NCI-H1417 treated with DMSO at 0.1 percent for 48 hours (cell line): ENCODE data around the gene IGF2BP3.

Source experiments
- DNase-seq: peaks from one replicate; lab custom pipeline; 2025; lab: John Stamatoyannopoulos, UW

The IGF2BP3 gene

DNA sequence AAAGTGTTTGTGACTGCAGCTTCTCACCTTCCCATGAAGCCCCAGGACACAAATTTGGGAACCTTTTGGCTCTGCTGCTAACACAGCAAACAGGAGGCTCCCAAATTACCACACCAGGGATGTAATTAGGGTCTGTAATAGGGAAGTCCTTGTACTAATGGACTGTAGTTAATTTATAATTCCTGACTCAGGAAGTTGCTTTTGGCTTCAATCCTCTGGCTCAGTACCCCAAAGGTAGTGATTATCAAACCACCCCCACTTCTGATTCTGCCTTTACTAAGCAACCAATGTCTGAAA lies 174.9 kb downstream of the IGF2BP3 start:
- DNase-seq = no peak

DNA sequence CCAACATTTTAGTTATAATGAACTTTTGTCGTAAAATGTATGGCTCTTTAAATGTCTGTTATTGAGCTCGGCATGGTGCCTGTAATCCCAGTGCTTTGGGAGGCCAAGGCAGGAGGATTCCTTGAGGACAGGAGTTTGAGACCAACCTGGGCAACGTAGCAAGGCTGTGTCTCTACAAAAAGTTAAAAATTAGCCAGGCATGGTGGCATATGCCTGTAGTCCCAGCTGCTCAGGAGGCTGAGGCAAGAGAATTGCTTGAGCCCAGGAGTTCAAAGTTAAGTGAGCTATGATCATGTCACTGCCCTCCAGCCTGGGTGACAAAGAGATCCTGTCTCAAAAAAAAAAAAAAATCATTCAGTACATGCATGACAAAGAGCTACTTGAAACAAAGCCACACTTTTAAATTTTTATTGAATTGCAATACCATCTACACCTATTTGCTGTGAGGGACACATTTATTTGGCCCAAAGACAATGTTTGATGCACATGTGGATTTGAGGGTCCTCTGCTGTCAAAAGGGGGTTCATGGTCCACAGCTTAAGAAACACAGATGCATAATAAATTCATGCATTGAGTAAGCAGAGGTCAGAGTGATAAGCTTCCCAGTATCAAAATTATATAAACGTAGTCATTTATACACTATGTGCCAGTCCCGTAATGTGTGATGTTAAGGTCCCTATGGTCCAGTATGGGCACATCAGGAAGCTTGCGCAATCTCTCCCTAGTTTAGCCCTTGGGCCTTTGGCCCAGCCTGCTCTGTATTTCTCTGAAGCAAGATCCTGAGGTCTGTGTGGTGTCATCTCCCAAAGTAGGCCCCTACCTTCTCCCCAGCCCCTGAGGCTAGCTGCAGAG lies 175.5 kb downstream of the IGF2BP3 start:
- no peak for DNase-seq

DNA sequence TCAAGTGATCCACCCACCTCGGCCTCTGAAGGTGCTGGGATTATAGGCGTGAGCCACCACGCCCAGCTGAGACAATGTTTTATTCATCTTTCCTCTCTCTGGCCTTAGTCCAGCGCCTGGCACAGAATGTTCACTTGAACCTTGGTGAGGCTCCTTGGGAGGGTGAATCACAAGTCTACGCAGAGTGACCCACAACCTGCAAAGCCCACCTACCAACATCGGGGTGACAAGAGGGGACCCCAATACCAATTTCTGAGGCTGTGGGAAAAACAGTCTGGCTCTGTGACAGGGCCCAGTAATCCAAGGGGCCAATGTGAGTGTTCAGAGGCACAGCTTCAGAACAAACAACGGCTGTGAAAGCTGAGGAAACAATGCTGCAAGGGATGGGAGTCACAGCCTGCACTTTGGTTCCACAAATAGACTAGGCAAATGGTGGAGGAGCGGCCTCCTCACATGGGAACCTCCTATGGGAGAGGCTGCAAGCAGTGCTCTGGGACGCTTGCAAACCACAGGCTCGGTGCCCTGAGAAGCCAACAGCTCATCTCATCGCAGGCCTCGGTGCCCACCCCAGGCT lies 176.7 kb downstream of the IGF2BP3 start:
- DNase-seq = no peak

DNA sequence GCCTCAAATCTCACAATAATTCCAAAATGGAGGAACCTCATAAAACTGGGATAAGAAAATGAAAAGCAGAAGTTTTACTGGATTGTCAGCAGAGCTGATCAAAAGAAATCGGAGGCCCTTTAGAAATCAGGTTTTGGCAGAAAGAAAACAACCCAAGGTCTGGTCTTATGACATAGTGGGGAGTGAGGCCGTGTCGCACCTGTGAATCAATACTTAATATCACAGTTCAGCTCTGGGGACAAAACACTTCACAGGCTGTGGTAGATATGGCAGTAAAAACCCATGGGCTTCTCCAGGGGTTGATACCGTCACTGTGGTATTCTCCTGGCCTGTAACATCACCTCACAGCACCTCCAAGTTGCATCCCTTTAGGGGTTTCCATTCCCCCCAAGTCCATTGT lies 177.7 kb downstream of the IGF2BP3 start:
- no peak for DNase-seq

DNA sequence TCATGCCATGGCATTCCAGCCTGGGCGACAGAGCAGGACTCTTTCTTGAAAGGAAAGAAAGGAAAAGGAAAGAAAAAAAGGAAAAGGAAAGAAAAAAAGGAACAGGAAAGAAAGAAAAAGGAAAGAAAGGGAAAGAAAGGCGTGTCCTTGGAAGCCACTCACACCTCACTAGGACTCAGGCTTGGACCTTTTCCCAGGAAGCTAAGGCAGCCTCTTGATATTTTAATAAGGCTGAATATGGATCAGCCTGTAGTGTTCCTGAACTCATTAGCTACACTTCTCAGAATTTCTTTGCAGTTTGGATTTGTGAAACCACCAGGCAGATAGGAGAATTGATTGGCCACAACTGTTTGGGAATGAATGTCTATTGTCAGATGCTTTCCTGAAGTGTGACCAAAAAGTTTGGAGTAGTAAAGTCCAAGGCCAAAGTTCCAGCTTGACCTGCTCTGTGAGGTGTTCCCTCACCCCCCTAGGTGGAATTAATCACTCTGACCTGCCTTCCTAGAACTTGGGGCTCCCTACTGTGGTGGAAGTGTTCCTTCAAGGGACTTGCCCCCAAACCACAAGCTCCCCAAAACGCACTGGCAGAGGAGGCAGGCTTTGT lies 178.2 kb downstream of the IGF2BP3 start:
- no peak for DNase-seq

DNA sequence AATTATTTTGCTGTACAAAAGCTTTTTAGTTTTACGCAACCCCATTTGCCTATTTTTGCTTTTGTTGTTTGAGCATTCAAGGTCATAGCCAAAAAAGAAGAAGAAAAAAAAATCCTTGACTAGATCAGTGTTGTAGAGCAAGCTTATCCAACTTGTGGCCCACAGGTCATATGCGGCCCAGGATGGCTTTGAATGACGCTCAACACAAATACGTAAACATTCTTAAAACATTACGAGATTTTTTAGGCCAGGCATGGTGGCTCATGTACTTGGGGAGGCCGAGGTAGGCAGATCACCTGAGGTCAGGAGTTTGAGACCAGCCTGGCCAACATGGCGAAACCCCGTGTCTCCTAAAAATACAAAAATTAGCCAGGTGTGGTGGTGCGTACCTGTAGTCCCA lies 179.3 kb downstream of the IGF2BP3 start:
- no peak for DNase-seq

DNA sequence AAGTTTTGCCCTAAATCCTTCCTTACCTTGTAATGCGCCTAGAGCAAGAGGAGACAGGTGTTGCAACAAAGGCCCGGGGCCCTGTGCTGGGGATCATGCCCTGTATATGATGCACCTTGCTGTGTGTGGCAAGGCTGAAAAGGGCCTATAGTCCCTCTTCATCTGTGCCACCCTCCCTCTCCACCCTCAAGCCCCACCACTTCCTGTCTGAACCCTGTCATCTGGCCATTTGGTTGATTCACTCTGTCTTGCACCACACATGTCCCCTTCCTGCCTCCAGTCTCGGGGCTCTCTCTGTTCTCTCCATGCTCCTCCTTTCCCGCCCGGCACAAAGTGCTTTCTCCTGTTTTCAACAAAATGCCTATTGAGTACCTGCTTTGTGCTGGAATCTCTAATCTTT lies 182.7 kb downstream of the IGF2BP3 start:
- DNase-seq = no peak

DNA sequence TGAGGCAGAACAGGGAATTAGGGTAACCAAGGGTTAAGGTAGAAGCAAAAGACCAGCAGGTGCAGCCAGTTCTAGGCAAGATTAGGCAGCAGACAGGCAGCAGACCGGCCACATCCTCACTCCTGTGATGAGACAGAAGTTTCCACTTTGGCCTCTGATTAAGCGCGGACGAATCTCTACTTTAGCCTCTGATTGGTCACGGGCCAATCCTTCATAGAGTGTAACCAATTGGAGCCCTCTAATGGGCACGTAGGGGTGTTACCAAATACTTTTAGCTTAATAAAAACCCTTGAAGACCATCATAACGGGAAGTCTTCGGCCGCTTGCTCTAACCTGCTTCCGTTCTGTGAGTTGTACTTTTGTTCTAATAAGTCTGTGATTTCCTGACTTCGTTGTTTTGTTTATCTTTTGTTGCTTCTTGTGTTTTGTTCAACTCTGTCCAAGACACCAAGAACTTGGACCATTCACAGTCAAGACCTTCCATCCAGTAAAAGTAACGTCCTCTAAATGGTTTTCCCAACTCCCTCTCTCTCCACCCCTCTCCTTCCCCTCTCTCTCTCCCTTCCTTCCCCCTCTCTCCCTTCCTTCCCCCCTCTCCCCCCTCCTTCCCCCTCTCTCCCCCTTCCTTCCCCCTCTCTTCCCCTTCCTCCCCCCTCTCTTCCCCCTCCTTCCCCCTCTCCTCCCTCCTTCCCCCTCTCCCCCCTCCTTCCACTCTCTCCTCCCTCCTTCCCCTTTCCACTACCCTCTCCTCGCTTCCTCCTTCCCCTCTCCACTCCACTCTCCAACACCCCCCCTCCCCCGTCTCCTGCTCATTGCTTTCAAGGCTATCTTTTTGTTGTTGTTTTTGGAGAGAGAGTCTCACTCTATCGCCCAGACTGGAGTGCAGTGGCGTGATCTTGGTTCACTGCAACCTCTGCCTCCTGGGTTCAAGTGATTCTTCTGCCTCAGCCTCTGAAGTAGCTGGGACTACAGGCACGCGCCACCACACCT lies 184.3 kb downstream of the IGF2BP3 start:
- no peak for DNase-seq

DNA sequence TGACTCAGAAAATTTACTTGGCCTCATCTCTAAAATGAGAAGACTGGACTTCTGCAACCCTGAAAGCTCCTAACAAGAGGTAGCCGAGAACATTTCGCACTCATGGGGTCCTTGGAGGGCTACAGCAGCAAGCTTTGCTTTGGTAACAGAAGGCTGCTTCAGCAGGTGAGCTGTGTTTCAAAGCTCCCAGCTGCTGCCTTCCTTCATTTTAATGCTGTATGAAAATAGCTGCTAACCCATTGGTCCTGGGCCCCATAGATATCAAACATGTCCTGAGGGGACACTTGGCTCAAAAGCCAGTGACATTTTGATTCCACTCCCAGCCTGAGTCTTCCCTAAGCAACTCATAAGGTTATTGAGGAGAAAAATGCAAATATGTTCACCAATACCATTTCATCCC lies 185.4 kb downstream of the IGF2BP3 start:
- DNase-seq = no peak

DNA sequence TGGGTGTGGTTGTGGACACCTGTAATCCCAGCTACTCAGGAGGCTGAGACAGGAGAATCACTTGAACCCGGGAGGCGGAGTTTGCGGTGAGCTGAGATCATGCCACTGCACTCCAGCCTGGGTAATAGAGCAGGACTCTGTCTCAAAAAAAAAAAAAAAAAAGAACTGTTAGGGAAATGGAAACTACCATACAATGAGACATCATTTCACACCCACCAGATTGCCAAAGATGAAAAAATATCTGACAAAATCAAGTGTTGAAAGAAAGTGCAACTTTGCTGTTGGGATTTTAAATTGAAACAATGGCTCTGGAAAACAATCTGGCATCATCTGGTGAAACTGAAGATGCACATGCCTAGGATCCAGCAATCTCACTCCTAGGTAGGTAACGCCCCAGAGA lies 187.2 kb downstream of the IGF2BP3 start:
- DNase-seq = no peak

DNA sequence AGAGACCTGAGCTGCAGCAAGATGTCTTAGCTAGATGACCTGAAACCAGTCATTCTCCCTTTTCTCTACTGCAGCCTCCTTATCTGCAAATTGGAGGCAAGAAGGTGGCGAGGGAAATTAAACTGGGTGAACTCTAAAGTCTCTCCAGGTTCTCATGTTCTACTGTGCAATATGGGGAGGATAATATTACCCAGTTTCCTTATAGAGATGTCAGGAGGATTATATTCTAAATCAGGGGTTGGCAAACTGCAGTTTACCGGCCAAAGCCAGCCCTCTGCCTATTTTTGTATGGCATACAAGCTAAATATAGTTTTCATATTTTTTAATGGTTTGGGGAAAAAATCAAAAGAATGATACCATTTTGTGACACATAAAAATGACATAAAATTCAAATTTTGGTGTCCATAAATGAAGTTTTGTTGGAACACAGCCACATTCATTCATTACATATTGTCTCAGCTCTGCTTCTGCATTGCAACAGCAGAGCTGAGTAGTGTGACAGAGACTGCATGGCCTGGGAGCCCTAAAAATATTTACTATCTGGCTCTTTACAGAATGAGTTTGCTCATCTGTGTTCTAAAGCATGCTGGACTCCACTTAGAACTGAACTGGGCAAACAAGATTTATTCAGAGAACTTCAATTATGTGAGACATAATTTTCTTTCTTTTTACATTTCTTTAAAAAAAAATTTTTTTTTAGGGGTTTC lies 190.3 kb downstream of the IGF2BP3 start:
- DNase-seq = no peak

DNA sequence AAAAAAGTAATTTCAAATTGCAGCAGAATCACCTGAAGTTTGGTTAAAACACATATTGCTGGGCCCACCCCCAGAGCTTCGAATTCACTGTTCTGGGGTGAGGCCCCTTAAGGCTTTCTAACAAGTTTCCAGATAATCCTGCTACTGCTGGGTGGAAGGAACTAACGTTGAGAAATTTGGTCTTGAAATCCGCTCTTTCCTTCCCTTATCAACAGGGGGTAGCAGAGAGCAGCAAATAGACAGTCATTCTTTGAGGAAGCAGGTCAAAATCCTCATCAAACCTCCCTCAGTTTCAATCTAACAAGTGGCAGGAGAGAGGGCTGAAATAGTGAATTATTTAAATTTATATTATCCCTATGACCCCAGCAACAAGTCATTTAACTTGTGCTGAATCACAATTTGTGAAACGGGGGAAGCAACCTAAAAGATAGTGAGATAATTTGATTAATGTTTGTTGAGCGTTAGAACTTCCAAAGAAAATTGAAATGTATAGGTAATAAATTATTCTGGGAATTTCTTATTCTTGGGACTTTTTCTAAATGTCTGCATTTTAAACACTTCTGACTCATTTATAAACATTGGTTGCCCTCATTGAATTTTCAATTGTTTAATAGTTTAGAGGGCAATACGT lies 192.8 kb downstream of the IGF2BP3 start:
- peak; percentile 44 for DNase-seq

DNA sequence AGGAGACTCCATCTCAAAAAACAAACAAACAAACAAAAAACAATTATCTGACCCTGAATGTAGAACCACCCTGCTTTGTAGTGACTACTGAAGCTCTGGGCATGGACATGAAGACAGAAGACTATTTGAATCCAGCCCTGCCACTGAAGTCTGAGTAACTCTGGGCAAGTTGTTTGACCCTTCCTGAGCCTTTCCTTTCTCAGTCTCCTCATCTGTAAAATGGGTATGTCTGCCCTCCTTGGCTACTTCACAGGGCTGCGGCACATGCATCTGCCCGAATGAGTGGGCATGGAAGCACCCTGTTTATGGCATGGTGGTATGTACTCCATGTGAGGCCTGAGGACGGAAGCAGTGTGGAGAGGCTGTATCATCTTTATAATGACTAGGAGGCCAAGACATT lies 193.3 kb downstream of the IGF2BP3 start:
- no peak for DNase-seq

DNA sequence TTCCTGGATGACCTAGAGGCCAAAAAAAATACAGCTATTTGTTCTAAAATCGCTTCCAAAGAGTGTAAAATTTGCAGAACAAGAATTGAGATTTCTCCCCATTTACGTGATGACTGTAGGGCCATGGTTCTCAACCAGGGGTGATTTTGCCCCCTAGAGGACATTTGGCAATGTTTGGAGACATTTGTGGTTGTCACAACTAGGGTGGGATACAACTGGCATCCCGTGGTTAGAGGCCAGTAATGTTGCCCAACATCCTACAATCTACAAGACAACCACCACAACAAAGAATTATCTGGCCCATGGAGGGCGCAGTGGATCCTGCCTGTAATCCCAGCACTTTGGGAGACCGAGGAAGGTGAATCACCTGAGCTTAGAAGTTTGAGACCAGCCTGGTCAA lies 193.9 kb downstream of the IGF2BP3 start:
- no peak for DNase-seq

DNA sequence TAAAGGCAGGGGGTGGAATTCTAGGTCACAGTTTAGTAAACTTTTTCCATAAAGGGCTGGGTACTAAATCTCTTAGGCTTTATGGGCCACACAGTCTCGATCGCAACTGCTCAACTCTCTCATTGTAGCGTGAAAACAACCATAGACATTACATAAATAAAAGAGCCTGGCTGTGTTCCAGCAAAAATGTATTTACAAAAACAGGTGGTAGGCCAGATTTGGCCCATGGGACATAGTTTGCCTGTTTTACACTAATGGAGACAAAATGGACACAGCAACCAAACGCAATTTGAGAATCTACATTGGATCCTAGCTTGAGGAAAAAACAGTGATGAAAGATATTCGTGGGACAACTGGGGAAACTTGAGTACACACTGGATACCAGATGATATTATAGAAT lies 194.4 kb downstream of the IGF2BP3 start:
- DNase-seq = no peak

DNA sequence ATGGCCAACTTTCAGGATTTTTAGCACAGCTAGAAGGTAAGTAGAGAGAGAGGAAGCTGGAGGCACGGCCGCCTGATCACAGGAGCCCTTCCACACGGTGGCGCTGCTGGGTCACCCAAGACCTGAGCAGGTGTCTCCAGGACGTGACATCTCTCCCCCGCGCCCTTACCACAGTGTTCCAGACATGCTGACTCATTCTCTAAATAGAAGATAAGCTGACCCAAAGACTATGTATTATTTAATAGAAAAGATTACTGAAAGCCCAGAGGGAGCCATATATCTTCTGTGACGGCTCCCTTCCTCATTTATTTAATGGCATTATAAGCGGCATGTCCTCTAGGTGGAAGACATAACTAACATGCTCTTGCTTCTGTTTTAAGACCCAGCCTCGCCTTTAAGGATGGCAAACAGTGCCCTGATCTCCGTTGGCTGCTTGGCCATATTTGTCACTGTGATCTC lies 197.1 kb downstream of the IGF2BP3 start:
- DNase-seq = peak; percentile 81

DNA sequence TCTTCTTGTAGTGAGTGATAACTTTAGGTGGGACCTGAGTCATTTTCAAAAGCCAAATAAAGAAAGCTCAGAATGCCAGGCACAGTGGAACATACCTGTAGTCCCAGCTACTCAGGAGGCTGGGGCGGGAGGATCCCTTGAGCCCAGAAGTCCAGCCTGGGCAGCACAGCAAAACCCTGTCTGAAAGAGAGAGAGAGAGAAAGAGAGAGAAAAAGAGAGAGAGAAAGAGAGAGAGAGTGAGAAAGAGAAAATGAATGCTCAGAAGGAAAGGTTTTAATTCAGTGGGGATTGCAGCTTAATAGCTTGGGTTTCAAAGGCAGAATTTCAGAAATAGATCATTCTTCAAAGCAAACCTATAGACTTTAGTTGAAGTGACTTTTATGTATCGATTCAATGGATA lies 198.0 kb downstream of the IGF2BP3 start:
- no peak for DNase-seq

DNA sequence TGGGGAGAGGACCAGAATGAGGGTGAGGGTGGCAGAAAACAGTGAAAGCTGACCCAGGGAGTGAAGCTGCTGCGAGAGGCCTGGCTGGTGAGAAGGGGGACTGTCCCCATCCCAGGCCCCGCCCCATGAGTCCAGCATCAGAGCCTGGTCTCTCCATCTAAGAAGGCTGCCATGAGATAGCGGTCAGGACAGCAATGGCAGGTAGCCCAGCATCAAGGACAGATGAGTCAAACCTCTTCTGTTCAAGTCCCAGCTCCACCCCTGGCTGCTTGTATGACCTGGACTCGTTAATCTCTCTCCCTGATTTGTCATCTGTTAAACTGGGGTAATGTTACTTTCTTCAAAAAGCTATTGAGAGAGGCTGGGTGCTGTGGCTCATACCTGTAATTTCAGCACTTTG lies 201.5 kb downstream of the IGF2BP3 start:
- no peak for DNase-seq

DNA sequence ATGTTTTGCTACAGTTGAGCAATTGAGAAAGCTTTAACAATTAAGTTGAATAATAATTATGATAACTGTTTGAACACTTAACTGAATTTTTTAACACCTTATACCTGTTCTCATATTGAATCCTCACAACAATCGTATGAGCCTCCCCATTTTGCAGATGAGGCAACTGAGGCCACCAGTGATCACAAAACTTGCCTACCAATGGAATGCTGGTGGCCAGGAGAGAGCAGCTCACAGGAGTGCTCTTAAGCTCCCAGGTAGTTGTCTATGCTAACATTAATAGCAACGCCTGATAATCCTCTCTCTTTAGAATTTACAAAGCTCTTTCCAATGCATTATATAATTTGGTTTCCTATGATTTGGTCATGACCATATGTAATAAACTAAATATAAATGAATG lies 202.1 kb downstream of the IGF2BP3 start:
- DNase-seq = no peak

DNA sequence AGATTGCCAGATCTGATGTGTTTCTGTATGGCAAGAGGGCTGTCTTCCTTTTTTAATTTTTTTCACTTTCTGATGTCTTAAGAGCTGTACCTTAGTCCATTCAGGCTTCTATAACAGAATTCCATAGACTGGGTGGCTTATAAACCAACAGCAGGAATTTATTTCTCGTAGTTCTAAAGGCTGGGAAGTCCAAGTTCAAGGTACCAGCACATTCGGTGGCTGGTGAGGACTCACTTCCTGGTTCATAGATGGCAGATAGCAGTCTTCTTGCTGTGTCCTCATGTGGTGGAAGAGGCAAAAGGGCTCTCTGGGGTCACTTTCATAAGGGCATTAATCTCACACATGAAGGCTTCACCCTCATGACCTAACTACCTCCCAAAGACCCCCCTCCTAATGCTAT lies 202.9 kb downstream of the IGF2BP3 start:
- no peak for DNase-seq

DNA sequence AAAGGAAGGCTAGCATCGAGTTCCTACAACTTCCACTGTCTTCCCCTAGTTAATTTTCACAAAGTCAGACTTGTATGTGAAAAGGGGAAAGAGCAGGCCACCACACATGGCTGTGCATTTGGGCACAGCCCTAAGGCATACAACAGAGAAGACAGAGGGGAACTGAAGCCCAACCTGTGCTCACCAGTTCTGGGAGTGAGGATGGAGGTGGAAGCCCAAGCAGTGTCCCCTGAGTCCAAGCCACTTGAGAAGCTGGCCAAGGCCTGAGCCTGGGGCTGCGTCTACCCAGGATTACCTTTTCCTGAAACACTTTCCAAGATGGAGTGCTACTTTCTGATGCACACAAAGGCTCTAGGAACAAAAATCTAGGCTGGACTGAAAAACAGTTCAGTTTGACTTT lies 203.4 kb downstream of the IGF2BP3 start:
- no peak for DNase-seq
